Smooth muscle cell (in vitro differentiated cells): Measurements from ENCODE around the gene DMBT1. TPM values are rescaled to one million over a fixed set of nuclear protein-coding genes. Genes with fewer than 3 reads are reported as not detected.

Source experiments
- DNase-seq: peaks from one replicate; lab custom pipeline; 2025; ENCODE audit not compliant: unreplicated experiment; lab: John Stamatoyannopoulos, UW
- H2AFZ ChIP-seq: fragments of 200-600 bp; sonication (generic); 2 replicates; pipeline ENCODE4 v1.6.0; 2016; ENCODE audit warnings: antibody characterized with exemption, low read depth, mild to moderate bottlenecking
- H3F3A ChIP-seq: fragments of 200-600 bp; sonication (generic); 2 replicates; pipeline ENCODE4 v1.6.0; 2017; ENCODE audit warnings: antibody characterized with exemption, low read depth
- H3K27ac ChIP-seq: fragments of 200-600 bp; sonication (generic); 2 replicates; pipeline ENCODE4 v1.5.1; 2016; ENCODE audit warnings: low read depth, mild to moderate bottlenecking
- H3K27me3 ChIP-seq: fragments of 200-600 bp; sonication (generic); 2 replicates; pipeline ENCODE4 v1.6.1; 2016; ENCODE audit warnings: low read depth, mild to moderate bottlenecking
- H3K36me3 ChIP-seq: fragments of 200-600 bp; sonication (generic); 2 replicates; pipeline ENCODE4 v1.5.1; 2016; ENCODE audit warnings: low read depth
- H3K4me1 ChIP-seq: fragments of 200-600 bp; sonication (generic); 2 replicates; pipeline ENCODE4 v1.5.1; 2016; ENCODE audit warnings: low read depth
- H3K4me2 ChIP-seq: fragments of 200-600 bp; sonication (generic); 2 replicates; pipeline ENCODE4 v1.6.0; 2016; ENCODE audit warnings: mild to moderate bottlenecking
- H3K4me3 ChIP-seq: fragments of 200-600 bp; sonication (generic); 2 replicates; pipeline ENCODE4 v1.5.1; 2016; ENCODE audit warnings: mild to moderate bottlenecking
- H3K79me2 ChIP-seq: fragments of 200-600 bp; sonication (generic); 2 replicates; pipeline ENCODE4 v1.6.0; 2016; ENCODE audit warnings: low read depth, mild to moderate bottlenecking
- H3K9ac ChIP-seq: fragments of 200-600 bp; sonication (generic); 2 replicates; pipeline ENCODE4 v1.6.0; 2016; ENCODE audit warnings: low read depth
- H3K9me3 ChIP-seq: fragments of 200-600 bp; sonication (generic); replicated peaks from 2 replicates; pipeline ENCODE4 v1.5.1; 2016; ENCODE audit warnings: low read depth
- H4K20me1 ChIP-seq: fragments of 200-600 bp; sonication (generic); 2 replicates; pipeline ENCODE4 v1.6.0; 2016; ENCODE audit warnings: low read depth
- WGBS: methylation state at CpG from one replicate; pipeline ENCODE4 v1.1.7; 2016; ENCODE audit warnings: low lambda C conversion rate; 5-methylcytosine and 5-hydroxymethylcytosine counted together
- polyA plus RNA-seq: library from polyadenylated mRNA; unstranded; fragments of >200 nt; fragmentation: Nextera tagmentation; extraction: Ambion mirVana; gene quantifications from 2 replicates; pipeline ENCODE4 v1.2.1, GENCODE V29; 2016
- total RNA-seq: library from RNA; depleted of rRNA; stranded (reverse); fragments of >200 nt; gene quantifications from 2 replicates; pipeline ENCODE4 v1.2.3, GENCODE V29; 2014
- TF ChIP-seq, protein P1 (sequence below): fragments of 200-600 bp; sonication (generic); IDR thresholded peaks from 2 replicates; pipeline ENCODE4 v1.5.1; 2017; ENCODE audit warnings: borderline replicate concordance, mild to moderate bottlenecking, antibody characterized with exemption; ENCODE audit not compliant: insufficient read depth, poor library complexity, severe bottlenecking

The DMBT1 gene
- total and polyA plus RNA-seq, 2 experiments from 2014 or later: not detected

DNA sequence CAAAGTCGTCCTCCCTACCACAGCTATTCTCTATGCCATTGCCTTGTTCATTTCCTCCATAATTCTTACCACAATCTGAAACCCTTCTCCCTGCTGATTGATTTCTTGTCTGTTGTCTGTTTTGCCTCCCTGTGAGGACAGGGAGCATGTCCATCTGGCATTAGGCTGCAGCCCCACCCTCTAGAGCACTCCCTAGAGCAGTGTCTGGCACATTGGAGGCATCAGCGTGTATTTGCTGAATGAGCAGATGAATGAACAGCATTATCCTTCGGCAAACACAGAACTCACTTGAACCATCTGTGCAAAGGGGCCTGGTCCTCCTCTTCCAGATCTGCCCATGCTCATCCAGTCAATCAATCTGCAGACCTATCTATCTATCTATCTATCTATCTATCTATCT is 5.1 kb upstream of the DMBT1 start:
- no peaks in the 10 kb centered on the region for H3K36me3 ChIP-seq
- H4K20me1 ChIP-seq: no peaks in the 10 kb centered on the region
- H3K4me3 ChIP-seq: no peak overlapping the region
- TF ChIP-seq, protein P1, sequence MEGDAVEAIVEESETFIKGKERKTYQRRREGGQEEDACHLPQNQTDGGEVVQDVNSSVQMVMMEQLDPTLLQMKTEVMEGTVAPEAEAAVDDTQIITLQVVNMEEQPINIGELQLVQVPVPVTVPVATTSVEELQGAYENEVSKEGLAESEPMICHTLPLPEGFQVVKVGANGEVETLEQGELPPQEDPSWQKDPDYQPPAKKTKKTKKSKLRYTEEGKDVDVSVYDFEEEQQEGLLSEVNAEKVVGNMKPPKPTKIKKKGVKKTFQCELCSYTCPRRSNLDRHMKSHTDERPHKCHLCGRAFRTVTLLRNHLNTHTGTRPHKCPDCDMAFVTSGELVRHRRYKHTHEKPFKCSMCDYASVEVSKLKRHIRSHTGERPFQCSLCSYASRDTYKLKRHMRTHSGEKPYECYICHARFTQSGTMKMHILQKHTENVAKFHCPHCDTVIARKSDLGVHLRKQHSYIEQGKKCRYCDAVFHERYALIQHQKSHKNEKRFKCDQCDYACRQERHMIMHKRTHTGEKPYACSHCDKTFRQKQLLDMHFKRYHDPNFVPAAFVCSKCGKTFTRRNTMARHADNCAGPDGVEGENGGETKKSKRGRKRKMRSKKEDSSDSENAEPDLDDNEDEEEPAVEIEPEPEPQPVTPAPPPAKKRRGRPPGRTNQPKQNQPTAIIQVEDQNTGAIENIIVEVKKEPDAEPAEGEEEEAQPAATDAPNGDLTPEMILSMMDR: no peak
- H3K79me2 ChIP-seq: no peaks in the 10 kb centered on the region
- H3K4me1 ChIP-seq: no peaks in the 10 kb centered on the region
- no peaks in the 10 kb centered on the region for H3K9me3 ChIP-seq
- 90% methylated on average over 3 of the region's 3 CpGs for WGBS
- no peak overlapping the region for H3K27ac ChIP-seq
- no peak overlapping the region for H3K9ac ChIP-seq
- H3F3A ChIP-seq: no peaks in the 10 kb centered on the region
- no peaks in the 10 kb centered on the region for H3K27me3 ChIP-seq
- no peak overlapping the region for H3K4me2 ChIP-seq
- H2AFZ ChIP-seq: no peak overlapping the region
- DNase-seq: no peak

DNA sequence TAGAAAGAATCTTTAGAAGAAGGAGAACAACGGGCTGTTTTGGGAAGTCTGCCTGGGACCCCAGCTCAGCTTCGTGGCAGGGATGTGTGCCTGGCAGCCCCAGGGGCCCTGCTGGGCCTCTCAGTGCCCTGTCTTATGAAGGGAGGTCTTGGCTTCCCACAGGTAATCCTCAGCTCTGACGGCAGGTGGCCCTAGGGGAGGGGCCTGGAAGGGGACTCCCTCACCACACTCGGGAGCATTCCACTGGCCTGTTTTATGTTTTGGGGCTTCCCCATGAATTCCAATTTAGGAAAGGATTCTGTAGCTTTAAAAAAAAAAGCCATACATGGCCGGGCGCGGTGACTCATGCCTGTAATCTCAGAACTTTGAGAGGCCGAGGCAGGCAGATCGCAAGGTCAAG is 3.0 kb upstream of the DMBT1 start:
- Histone ChIP-seq H3K27ac (no peak overlapping the region), H3K9ac (no peak overlapping the region), H4K20me1 (no peaks in the 10 kb centered on the region), H3K36me3 (no peaks in the 10 kb centered on the region), H3K4me2 (no peak overlapping the region), H3F3A (no peaks in the 10 kb centered on the region), H3K4me1 (no peaks in the 10 kb centered on the region), H3K79me2 (no peaks in the 10 kb centered on the region), H3K27me3 (peaks cover 12% of the 10 kb centered on the region), H2AFZ (no peak overlapping the region), H3K9me3 (no peaks in the 10 kb centered on the region), H3K4me3 (no peak overlapping the region)
- TF ChIP-seq, protein P1: no peak
- DNase-seq: no peak
- 25% methylated on average over 9 of the region's 9 CpGs for WGBS

DNA sequence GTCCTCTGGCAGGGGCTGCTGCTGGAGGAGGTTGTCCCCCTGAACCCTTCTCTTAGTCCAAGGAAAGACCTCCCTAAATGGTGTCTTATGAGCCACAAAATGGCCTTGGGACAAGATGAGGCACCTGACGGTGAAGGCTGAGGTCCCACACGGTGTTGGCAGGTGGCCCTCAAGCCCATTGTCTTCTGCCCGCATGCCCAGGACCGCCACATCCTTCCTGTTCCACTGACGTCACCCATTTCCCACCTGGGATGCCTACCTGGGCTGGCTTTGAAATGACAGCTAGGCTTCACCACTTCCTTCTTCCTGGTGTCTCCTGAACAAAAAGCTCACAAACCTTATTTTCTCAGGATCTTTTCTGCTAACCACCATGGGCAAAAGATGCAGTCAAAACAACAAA is 2.1 kb upstream of the DMBT1 start:
- Histone ChIP-seq H3K4me2 (no peak overlapping the region), H4K20me1 (no peaks in the 10 kb centered on the region), H3K36me3 (no peaks in the 10 kb centered on the region), H3K79me2 (no peaks in the 10 kb centered on the region), H2AFZ (no peak overlapping the region), H3K9ac (no peak overlapping the region), H3K27ac (no peak overlapping the region), H3F3A (no peaks in the 10 kb centered on the region), H3K9me3 (no peaks in the 10 kb centered on the region), H3K4me3 (no peak overlapping the region), H3K27me3 (peaks cover 12% of the 10 kb centered on the region), H3K4me1 (no peaks in the 10 kb centered on the region)
- DNase-seq: no peak
- TF ChIP-seq, protein P1: no peak
- 95% methylated on average over 5 of the region's 5 CpGs for WGBS

DNA sequence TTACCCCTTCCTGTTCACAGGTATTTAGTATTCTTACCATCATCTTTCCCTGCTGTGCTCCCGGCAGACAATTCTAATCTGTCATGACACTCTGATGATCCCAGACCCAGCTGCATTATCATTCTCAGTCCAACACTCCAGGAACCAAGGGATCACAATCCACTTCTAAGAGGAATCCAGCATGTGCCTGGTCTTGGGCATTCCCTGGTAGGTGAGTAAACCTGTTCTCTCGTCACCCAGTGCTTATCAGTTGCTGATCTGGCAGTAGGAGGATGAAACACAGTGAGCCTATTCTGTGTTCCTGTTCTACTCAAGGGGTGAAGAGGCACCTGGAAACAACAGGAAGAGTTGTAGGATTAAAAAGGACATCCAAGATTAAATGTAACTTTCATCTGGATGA is 1.3 kb upstream of the DMBT1 start:
- DNase-seq: no peak
- Histone ChIP-seq H3K4me2 (no peak overlapping the region), H3K79me2 (no peaks in the 10 kb centered on the region), H3F3A (no peaks in the 10 kb centered on the region), H3K27ac (no peak overlapping the region), H2AFZ (no peak overlapping the region), H3K36me3 (no peaks in the 10 kb centered on the region), H3K9ac (no peak overlapping the region), H3K4me1 (no peaks in the 10 kb centered on the region), H4K20me1 (no peaks in the 10 kb centered on the region), H3K4me3 (no peak overlapping the region), H3K9me3 (no peaks in the 10 kb centered on the region), H3K27me3 (peaks cover 12% of the 10 kb centered on the region)
- TF ChIP-seq, protein P1: no peak
- 43% methylated on average over 2 of the region's 2 CpGs for WGBS
